Measurements from ENCODE around the gene PTPN12.

DNA sequence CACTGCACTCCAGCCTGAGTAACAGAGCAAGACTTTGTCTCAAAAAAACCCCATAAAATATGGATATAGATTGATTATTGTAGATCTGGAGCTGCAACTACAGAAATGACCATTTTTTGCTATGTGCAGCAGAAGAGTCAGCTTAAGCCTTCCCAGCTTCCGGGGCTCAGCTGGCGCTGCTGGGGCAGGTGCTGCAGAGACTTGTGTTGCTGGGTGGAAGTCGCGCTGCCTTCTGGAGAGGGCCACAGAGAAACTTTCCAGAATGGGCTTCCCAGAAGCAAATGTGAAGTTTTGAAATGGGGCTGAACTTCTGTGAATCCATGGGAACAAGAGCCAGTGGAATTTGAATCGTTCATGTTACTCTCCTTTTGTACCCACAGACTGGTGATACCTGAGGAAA, 121.8 kb downstream of the PTPN12 start:
- TF ChIP-seq CTCF (IDR thresholded peaks at IDR 0.05) (no peak), EZH2phosphoT487 (IDR thresholded peaks at IDR 0.05) (no peak), EZH2 (IDR thresholded peaks at IDR 0.05) (no peak)

All from neural progenitor cell (in vitro differentiated cells).